Activated CD4-positive, alpha-beta memory T cell treated with anti-CD3 and anti-CD28 coated beads for 36 hours (primary cell): ENCODE measurements around the gene RCOR2. TPM values are rescaled to one million over a fixed set of nuclear protein-coding genes. Genes with fewer than 3 reads are reported as not detected.

Experiments used
- total RNA-seq, 2 experiments: library from RNA; stranded (reverse); gene quantifications; one replicate each; pipeline ENCODE4 v1.2.3, GENCODE V29; 2021

RCOR2 gene
- total RNA-seq, 2 experiments from 2014 or later: 0.21 to 0.27 TPM

Other genes starting within 250 kb of the RCOR2 start
- 10 to 100 TPM; 31.3 to 34.6 TPM for gene ATL3, start 245.8 kb downstream of the RCOR2 start, total RNA-seq
- gene RTN3, start 235.7 kb downstream of the RCOR2 start, total RNA-seq: 10 to 100 TPM; 54.4 to 58.4 TPM
- gene ZFTA, start 148.4 kb downstream of the RCOR2 start, total RNA-seq: 1 to 10 TPM; 1.3 to 1.5 TPM
- 10 to 100 TPM; 27.9 to 29.3 TPM for gene SPINDOC, start 103.7 kb downstream of the RCOR2 start, total RNA-seq
- gene MARK2, start 78.1 kb downstream of the RCOR2 start, total RNA-seq: 10 to 100 TPM; 20.0 to 29.0 TPM
- gene NAA40, start 21.8 kb upstream of the RCOR2 start, total RNA-seq: 10 to 100 TPM; 15.4 to 17.3 TPM
- gene COX8A, start 57.5 kb upstream of the RCOR2 start, total RNA-seq: 100 to 1,000 TPM; 559 to 581 TPM
- 10 to 100 TPM; 69.5 to 72.2 TPM for gene OTUB1, start 69.3 kb upstream of the RCOR2 start, total RNA-seq
- gene FLRT1, start 118.8 kb upstream of the RCOR2 start, total RNA-seq: under 1 TPM; 0.36 to 0.50 TPM
- 10 to 100 TPM; 24.5 to 31.0 TPM for gene MACROD1, start 248.9 kb upstream of the RCOR2 start, total RNA-seq